Fibroblast of pulmonary artery (primary cell): ENCODE data around the gene YWHAH.

Experiments
- DNase-seq: peaks from one replicate; pipeline ENCODE4 v3.0.0-alpha.2; 2010; ENCODE audit warnings: low read depth
- H3K4me3 ChIP-seq: replicated peaks from 2 replicates; pipeline ENCODE4 v1.5.1; 2011; ENCODE audit warnings: low read depth, mild to moderate bottlenecking, control low read depth, low read length, moderate library complexity
- CTCF ChIP-seq: IDR thresholded peaks from 2 replicates; pipeline ENCODE4 v1.5.1; 2011; ENCODE audit warnings: mild to moderate bottlenecking, control low read depth, low read length, inconsistent platforms; ENCODE audit errors: missing control alignments

The YWHAH gene

GRCh38 chr22:31938296-31938695 lies 6.0 kb upstream of the YWHAH start:
- no peak overlapping the region for H3K4me3 ChIP-seq
- no peak for TF ChIP-seq CTCF
- no peak for DNase-seq

GRCh38 chr22:31940506-31940905 lies 3.8 kb upstream of the YWHAH start:
- no peak for TF ChIP-seq CTCF
- no peak overlapping the region for H3K4me3 ChIP-seq
- DNase-seq, result no peak

- no peak for DNase-seq
- H3K4me3 ChIP-seq, result no peak overlapping the region
- TF ChIP-seq CTCF, result no peak
Measured at GRCh38 chr22:31942091-31942490, 2.2 kb upstream of the YWHAH start.

- peak overlapping the region; percentile 65 for H3K4me3 ChIP-seq
- no peak for DNase-seq
- TF ChIP-seq CTCF, result no peak
Measured at GRCh38 chr22:31943206-31943977, 943 bp upstream of the YWHAH start.

GRCh38 chr22:31944700-31945442 lies 536 bp downstream of the YWHAH start:
- peak overlapping the region; percentile 92 for H3K4me3 ChIP-seq
- DNase-seq, result no peak

GRCh38 chr22:31945443-31945855 lies 1.1 kb downstream of the YWHAH start:
- peak overlapping the region; percentile 92 for H3K4me3 ChIP-seq
- no peak for TF ChIP-seq CTCF
- DNase-seq, result no peak

More at GRCh38 chr22:31944700-31945442, 536 bp downstream of the YWHAH start:
- no peak for TF ChIP-seq CTCF
